ENCODE measurements around the gene TSEN15.

The TSEN15 gene

GRCh38 chr1:184051485-184052193 lies at the start of gene TSEN15:
Gene TSEN15 (plus strand): TSS chr1:184051730. CDS start chr1:184051756, 26 bp downstream.
- Histone ChIP-seq H3K4me3 (peak within 1 kb of the TSS; percentile 69), H3K36me3 (replicated peaks) (peaks cover 13% of the 10 kb centered on the region), H3K4me1 (peaks cover 53% of the 10 kb centered on the region), H3K9me3 (no peaks in the 10 kb centered on the region), H3K27me3 (ENCODE audit: low read depth) (no peaks in the 10 kb centered on the region)
- in situ Hi-C loops (cut with MboI; ENCODE audit: low sequenced_read_pairs): no loop called here
- peak; percentile 87 for DNase-seq (ENCODE audit: low spot score in 2 of 2)

GRCh38 chr1:184002071-184002470 lies 49.5 kb upstream of the TSEN15 start:
- Histone ChIP-seq H3K36me3 (replicated peaks) (no peaks in the 10 kb centered on the region), H3K27me3 (ENCODE audit: low read depth) (no peaks in the 10 kb centered on the region), H3K4me1 (peaks cover 26% of the 10 kb centered on the region), H3K4me3 (no peak overlapping the region), H3K9me3 (no peaks in the 10 kb centered on the region)
- in situ Hi-C loops (cut with MboI; ENCODE audit: low sequenced_read_pairs): no loop called here
- DNase-seq (ENCODE audit: low spot score in 2 of 2): peak; percentile 69 to 97

DNA sequence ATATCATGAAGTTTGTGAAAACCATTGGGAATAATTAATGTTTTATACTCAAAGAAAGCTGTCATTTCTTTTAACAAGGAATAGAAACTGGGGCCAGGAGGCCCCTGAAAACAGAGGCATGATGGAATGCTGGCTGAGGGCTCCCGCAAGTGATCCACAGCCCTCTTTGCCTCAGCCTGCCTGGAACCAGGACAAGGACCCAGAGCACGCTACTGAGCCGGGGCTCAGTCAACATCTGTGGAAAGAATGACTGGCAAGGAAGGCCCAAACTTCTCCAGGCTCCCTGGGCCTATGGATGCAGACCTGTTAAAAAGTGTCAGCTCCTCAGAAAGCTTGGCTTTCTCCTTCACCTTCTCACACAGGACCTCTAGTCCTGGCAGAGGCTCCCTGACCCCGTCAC lies 46.6 kb upstream of the TSEN15 start:
- in situ Hi-C loops (cut with MboI; ENCODE audit: low sequenced_read_pairs): no loop called here
- Histone ChIP-seq H3K27me3 (ENCODE audit: low read depth) (no peaks in the 10 kb centered on the region), H3K4me3 (no peak overlapping the region), H3K9me3 (no peaks in the 10 kb centered on the region), H3K36me3 (replicated peaks) (no peaks in the 10 kb centered on the region), H3K4me1 (peaks cover 13% of the 10 kb centered on the region)
- no peak for DNase-seq (ENCODE audit: low spot score in 2 of 2)

GRCh38 chr1:184005506-184005905 lies 46.0 kb upstream of the TSEN15 start:
- H3K9me3 ChIP-seq: no peaks in the 10 kb centered on the region
- in situ Hi-C loops (cut with MboI; ENCODE audit: low sequenced_read_pairs): no loop called here

GRCh38 chr1:184010788-184011187 lies 40.7 kb upstream of the TSEN15 start:
- DNase-seq (ENCODE audit: low spot score in 2 of 2): no peak
- H3K27me3 ChIP-seq (ENCODE audit: low read depth): no peaks in the 10 kb centered on the region
- H3K4me1 ChIP-seq: no peaks in the 10 kb centered on the region
- in situ Hi-C loops (cut with MboI; ENCODE audit: low sequenced_read_pairs): no loop called here
- H3K36me3 ChIP-seq (replicated peaks): no peaks in the 10 kb centered on the region
- no peak overlapping the region for H3K4me3 ChIP-seq
- H3K9me3 ChIP-seq: no peaks in the 10 kb centered on the region

More at GRCh38 chr1:184005506-184005905, 46.0 kb upstream of the TSEN15 start:
- Histone ChIP-seq H3K4me1 (peaks cover 13% of the 10 kb centered on the region), H3K36me3 (replicated peaks) (no peaks in the 10 kb centered on the region), H3K27me3 (ENCODE audit: low read depth) (no peaks in the 10 kb centered on the region), H3K4me3 (no peak overlapping the region)
- DNase-seq (ENCODE audit: low spot score in 2 of 2): no peak

- no peak for DNase-seq (ENCODE audit: low spot score in 2 of 2)
- no peaks in the 10 kb centered on the region for H3K27me3 ChIP-seq (ENCODE audit: low read depth)
- in situ Hi-C loops (cut with MboI; ENCODE audit: low sequenced_read_pairs): no loop called here
- no peaks in the 10 kb centered on the region for H3K9me3 ChIP-seq
- H3K4me3 ChIP-seq: no peak overlapping the region
- H3K36me3 ChIP-seq (replicated peaks): no peaks in the 10 kb centered on the region
- H3K4me1 ChIP-seq: no peaks in the 10 kb centered on the region
Measured at GRCh38 chr1:184012187-184012586, 39.3 kb upstream of the TSEN15 start.

- no peaks in the 10 kb centered on the region for H3K27me3 ChIP-seq (ENCODE audit: low read depth)
- H3K36me3 ChIP-seq (replicated peaks): no peaks in the 10 kb centered on the region
- H3K4me3 ChIP-seq: no peak overlapping the region
- no peaks in the 10 kb centered on the region for H3K4me1 ChIP-seq
- no peak for DNase-seq (ENCODE audit: low spot score in 2 of 2)
- H3K9me3 ChIP-seq: no peaks in the 10 kb centered on the region
- in situ Hi-C loops (cut with MboI; ENCODE audit: low sequenced_read_pairs): no loop called here
Measured at GRCh38 chr1:184014271-184014670, 37.3 kb upstream of the TSEN15 start.

DNA sequence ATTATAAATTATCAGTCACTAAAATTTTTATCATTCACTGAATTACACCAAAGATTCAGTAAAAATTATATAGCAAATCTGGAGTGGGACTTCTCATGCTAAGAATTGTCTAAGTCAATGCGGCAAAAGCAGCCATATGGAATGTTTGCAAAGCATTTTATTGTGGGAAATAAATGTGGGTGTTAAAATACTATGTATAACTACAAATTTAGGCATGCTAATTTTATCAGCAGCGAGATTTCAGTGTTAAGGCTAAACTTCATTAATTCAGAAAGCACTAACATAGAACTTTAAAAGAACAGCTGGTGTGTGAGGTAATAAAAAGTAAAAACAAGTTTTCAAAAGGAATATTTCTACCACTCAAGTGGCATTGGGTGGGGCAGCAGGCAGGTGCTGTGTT lies 35.4 kb upstream of the TSEN15 start:
- in situ Hi-C loops (cut with MboI; ENCODE audit: low sequenced_read_pairs): no loop called here
- no peak for DNase-seq (ENCODE audit: low spot score in 2 of 2)
- Histone ChIP-seq H3K4me1 (no peaks in the 10 kb centered on the region), H3K4me3 (no peak overlapping the region), H3K27me3 (ENCODE audit: low read depth) (no peaks in the 10 kb centered on the region), H3K36me3 (replicated peaks) (no peaks in the 10 kb centered on the region), H3K9me3 (no peaks in the 10 kb centered on the region)

GRCh38 chr1:184017306-184017705 lies 34.2 kb upstream of the TSEN15 start:
- Histone ChIP-seq H3K9me3 (no peaks in the 10 kb centered on the region), H3K4me3 (no peak overlapping the region), H3K36me3 (replicated peaks) (no peaks in the 10 kb centered on the region), H3K4me1 (peaks cover 11% of the 10 kb centered on the region), H3K27me3 (ENCODE audit: low read depth) (no peaks in the 10 kb centered on the region)
- in situ Hi-C loops (cut with MboI; ENCODE audit: low sequenced_read_pairs): no loop called here
- DNase-seq (ENCODE audit: low spot score in 2 of 2): no peak

DNA sequence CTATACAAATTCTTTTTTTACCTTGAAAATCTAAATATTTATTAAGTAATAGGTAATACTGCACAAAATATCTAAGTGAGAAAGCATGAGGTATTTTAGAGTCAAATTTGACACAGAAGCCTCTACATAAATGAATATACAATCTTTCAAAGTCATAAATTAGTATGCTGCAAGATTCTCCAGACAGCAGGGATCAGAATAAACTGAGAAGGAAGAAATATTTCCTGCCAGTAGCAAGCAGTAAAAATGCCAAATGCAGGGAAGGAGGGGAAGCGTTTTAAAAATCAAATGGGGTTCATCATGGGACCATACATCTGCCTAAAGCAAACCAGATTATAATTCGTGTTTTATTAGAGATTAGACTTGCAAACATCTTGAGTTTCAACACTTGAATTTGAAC lies 32.9 kb upstream of the TSEN15 start:
- Histone ChIP-seq H3K36me3 (replicated peaks) (no peaks in the 10 kb centered on the region), H3K4me1 (peaks cover 24% of the 10 kb centered on the region), H3K27me3 (ENCODE audit: low read depth) (no peaks in the 10 kb centered on the region), H3K9me3 (no peaks in the 10 kb centered on the region), H3K4me3 (no peak overlapping the region)
- in situ Hi-C loops (cut with MboI; ENCODE audit: low sequenced_read_pairs): no loop called here
- no peak for DNase-seq (ENCODE audit: low spot score in 2 of 2)

DNA sequence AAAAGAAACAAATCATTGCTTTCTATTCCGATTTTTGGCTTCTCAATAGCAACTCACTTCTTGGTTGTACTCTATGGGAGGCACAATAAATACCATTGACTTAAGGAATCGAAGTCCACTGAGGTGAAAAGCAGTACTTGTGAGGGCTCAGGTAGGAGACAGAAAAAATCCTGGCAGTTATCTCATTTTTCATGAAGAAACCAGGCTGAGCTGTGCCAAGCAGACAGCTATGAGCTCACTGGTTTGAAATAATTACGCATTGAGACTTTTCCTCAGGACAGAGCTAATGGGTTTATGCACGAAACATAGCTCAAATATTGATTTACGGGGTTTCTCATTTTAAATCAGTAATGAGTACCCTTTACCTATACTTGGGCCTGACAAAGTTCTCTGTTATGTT lies 32.5 kb upstream of the TSEN15 start:
- no peaks in the 10 kb centered on the region for H3K36me3 ChIP-seq (replicated peaks)
- H3K4me1 ChIP-seq: peaks cover 28% of the 10 kb centered on the region
- no peaks in the 10 kb centered on the region for H3K9me3 ChIP-seq
- H3K27me3 ChIP-seq (ENCODE audit: low read depth): no peaks in the 10 kb centered on the region
- no peak for DNase-seq (ENCODE audit: low spot score in 2 of 2)
- H3K4me3 ChIP-seq: no peak overlapping the region
- in situ Hi-C loops (cut with MboI; ENCODE audit: low sequenced_read_pairs): no loop called here

- no peaks in the 10 kb centered on the region for H3K27me3 ChIP-seq (ENCODE audit: low read depth)
- H3K4me3 ChIP-seq: no peak overlapping the region
- H3K9me3 ChIP-seq: no peaks in the 10 kb centered on the region
- no peaks in the 10 kb centered on the region for H3K36me3 ChIP-seq (replicated peaks)
- no peak for DNase-seq (ENCODE audit: low spot score in 2 of 2)
- peaks cover 31% of the 10 kb centered on the region for H3K4me1 ChIP-seq
- in situ Hi-C loops (cut with MboI; ENCODE audit: low sequenced_read_pairs): no loop called here
Measured at GRCh38 chr1:184019506-184019905, 32.0 kb upstream of the TSEN15 start.

GRCh38 chr1:184020328-184020727 lies 31.2 kb upstream of the TSEN15 start:
- no peaks in the 10 kb centered on the region for H3K36me3 ChIP-seq (replicated peaks)
- no peaks in the 10 kb centered on the region for H3K27me3 ChIP-seq (ENCODE audit: low read depth)
- in situ Hi-C loops (cut with MboI; ENCODE audit: low sequenced_read_pairs): no loop called here
- no peaks in the 10 kb centered on the region for H3K9me3 ChIP-seq
- H3K4me1 ChIP-seq: peaks cover 37% of the 10 kb centered on the region
- no peak overlapping the region for H3K4me3 ChIP-seq
- DNase-seq (ENCODE audit: low spot score in 2 of 2): no peak

GRCh38 chr1:184020855-184021254 lies 30.7 kb upstream of the TSEN15 start:
- Histone ChIP-seq H3K27me3 (ENCODE audit: low read depth) (no peaks in the 10 kb centered on the region), H3K4me1 (peaks cover 43% of the 10 kb centered on the region), H3K4me3 (no peak overlapping the region), H3K36me3 (replicated peaks) (no peaks in the 10 kb centered on the region), H3K9me3 (no peaks in the 10 kb centered on the region)
- in situ Hi-C loops (cut with MboI; ENCODE audit: low sequenced_read_pairs): no loop called here
- no peak for DNase-seq (ENCODE audit: low spot score in 2 of 2)

- H3K9me3 ChIP-seq: no peaks in the 10 kb centered on the region
- no peaks in the 10 kb centered on the region for H3K36me3 ChIP-seq (replicated peaks)
- peaks cover 51% of the 10 kb centered on the region for H3K4me1 ChIP-seq
- H3K27me3 ChIP-seq (ENCODE audit: low read depth): no peaks in the 10 kb centered on the region
- in situ Hi-C loops (cut with MboI; ENCODE audit: low sequenced_read_pairs): no loop called here
- DNase-seq (ENCODE audit: low spot score in 2 of 2): peak; percentile 71 to 89
- no peak overlapping the region for H3K4me3 ChIP-seq
Measured at GRCh38 chr1:184021728-184022127, 29.8 kb upstream of the TSEN15 start.
